GM19467 (cell line): Measurements from ENCODE around the gene DDX41.
"Not testable (repeated sequence)": the region's sequence is repeated elsewhere in the genome, so short reads cannot be mapped to it uniquely, and the experiment has no call there.

Source experiments
- ATAC-seq: cut with Tn5 transposase; IDR thresholded peaks from one replicate; pipeline ENCODE4 v1.9.1; 2021; ENCODE audit warnings: mild to moderate bottlenecking, moderate library complexity; ENCODE audit not compliant: unreplicated experiment

The DDX41 gene

GRCh38 chr5:177486256-177486655 is 30.5 kb downstream of the DDX41 start:
- ATAC-seq = no peak

DNA sequence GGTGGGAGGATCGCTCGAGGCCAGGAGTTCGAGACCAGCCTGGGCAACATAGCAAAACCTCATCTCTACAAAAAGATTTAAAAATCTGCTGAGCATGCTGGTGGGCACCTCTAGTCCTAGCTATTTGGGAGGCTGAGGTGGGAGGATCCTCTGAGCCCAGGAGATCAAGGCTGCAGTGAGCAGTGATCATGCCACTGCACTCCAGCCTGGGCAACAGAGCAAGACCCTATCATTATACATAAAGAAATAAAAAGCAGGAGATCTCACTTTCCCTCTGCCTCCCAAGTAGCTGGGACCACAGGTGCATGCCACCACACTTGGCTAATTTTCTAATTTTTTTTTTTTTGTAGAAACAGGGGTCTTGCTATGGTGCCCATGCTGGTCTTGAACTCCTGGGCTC is 31.0 kb downstream of the DDX41 start:
- ATAC-seq = not testable (repeated sequence)

GRCh38 chr5:177484902-177485549 is 31.7 kb downstream of the DDX41 start:
- no peak for ATAC-seq

DNA sequence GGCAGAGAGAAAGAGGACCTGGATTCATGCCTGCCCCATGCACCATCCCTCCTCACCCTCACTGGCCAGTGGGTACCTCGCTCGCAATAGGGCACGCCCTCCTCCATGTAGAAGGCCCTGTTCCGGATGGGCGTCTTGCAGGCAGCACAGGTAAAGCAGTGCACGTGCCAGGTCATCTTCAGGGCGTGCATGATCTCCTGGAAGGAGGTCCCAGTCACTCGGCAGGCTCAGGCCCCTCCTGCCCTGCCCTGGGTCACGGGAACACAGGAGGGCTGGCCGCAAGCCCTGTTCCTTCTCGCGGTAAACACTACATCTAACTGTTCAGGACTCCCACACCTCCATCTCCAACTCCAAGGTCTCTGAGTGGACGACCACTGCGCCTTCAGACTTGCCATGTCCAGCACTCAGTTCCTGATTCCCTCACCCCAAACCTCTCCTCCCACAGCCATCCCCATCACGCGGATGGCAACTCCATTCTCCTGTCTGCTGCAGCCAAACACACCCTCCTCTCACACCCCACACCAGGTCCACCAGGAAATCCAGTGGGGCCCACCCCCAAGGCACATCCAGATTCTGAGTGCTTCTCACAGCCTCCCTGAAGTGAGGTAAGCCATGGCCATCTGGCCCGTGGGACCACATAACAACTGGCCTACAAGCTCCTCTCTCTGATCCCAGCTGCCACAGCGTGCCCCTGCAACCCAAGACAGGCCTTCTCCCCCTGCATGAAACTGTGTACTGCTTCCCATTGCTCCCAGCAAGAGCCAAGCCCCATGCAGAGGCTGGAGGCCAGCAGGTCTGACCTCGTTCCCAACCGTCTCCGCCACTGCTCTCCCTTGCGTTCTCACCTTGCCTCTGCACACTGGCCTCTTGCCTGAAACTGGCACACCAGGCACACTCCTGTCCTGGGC is 32.5 kb downstream of the DDX41 start:
- ATAC-seq = no peak

DNA sequence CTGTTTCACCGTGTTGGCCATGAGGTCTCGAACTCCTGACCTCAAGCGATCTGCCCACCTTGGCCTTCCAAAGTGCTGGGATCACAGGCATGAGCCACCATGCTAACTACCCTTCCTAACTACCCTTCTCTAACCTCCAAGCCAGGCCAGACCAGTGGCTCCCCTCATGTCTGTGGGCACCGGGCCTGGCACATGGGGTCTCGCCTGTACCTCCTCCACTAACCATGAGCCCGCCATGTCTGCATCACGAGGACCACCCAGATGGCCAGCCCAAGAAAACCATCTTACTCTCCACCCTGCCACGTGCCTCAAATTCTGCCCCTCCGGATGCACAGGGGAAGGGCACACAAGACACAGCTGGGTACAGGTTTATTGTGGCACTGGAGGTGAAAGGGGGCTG is 33.7 kb downstream of the DDX41 start:
- ATAC-seq = no peak

DNA sequence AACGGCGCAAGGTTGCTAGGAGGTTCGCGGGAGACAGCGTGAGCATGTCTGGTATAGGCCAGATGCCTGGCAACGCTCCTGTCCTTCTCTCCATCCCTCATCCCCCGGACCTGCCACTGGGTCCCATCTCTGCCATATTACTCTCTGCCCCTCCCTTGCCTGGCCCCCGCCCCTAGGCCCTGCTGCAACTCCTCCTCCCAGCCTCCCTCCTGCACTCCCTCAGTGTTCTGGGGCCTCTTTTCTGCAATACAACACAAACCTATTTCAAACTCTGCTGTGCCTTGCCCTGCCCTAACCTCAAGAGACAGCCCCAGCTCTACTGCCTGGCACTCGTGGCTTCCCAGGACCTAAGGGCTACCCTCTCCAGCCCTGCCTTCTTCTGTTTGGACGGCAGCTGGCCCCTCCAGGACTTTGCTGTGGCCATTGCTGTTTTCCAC is 34.4 kb downstream of the DDX41 start:
- no peak for ATAC-seq

DNA sequence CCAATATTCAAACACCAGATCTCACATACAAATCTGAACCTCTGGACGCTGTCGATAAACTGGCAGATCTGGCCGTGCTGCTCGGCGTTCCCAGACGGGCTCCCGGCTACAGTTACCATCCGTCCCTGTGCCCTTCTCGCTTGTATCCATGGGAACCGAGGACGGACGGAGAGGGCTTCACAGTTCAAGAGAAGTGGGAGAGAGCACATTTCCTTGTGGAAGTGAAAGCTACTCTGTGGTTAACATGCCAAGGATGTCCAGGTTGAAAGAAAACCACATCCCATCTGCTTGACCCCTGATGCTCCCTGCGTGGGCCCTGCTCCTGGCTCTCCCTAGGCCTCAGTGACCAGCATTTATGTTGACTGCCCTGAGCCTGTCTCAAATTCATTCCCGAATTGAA is 37.0 kb downstream of the DDX41 start:
- ATAC-seq = no peak

- no peak for ATAC-seq
These were observed 37.8 kb downstream of the DDX41 start for GRCh38 chr5:177478711-177479646.

DNA sequence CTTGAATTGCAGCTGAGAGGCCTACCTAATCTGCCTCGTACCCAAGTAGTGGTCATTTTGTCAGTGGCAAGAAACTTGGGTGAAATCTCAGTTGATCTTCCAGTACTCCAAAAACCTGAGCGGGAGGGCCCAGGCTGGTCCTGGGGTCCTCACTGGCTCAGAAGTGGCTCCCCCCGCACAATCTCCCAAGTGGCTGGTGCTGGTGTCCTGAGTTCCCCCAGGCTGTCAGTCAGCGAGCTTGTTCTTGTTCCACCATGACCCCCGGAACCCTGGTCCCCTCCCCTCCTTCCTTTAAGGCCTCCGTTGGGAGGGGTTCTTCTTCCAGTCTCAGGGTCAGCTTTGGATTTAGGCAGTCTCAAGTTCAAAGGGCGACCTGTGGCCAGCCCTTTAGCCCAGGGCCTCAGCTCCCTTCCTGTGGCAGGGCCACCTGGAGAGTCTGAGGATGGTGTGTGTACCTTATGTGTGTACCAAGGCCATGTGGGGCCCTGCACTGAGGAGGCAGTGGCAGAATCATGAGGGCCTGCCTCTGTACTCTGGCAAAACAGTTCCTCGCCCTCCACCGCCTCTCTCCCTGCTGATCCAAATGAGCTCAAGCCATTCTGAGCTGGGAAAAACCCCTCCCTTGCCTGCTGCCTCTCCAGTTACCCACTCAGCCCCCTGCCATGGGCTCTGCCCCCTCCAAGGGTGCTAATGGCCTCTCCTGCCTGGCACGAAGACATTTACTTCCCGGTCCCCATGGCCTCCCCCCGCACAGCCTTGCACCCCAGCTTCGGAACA is 38.9 kb downstream of the DDX41 start:
- no peak for ATAC-seq

- no peak for ATAC-seq
These were observed 40.1 kb downstream of the DDX41 start for GRCh38 chr5:177476531-177477233.

GRCh38 chr5:177475563-177476427 is 41.0 kb downstream of the DDX41 start:
- no peak for ATAC-seq

DNA sequence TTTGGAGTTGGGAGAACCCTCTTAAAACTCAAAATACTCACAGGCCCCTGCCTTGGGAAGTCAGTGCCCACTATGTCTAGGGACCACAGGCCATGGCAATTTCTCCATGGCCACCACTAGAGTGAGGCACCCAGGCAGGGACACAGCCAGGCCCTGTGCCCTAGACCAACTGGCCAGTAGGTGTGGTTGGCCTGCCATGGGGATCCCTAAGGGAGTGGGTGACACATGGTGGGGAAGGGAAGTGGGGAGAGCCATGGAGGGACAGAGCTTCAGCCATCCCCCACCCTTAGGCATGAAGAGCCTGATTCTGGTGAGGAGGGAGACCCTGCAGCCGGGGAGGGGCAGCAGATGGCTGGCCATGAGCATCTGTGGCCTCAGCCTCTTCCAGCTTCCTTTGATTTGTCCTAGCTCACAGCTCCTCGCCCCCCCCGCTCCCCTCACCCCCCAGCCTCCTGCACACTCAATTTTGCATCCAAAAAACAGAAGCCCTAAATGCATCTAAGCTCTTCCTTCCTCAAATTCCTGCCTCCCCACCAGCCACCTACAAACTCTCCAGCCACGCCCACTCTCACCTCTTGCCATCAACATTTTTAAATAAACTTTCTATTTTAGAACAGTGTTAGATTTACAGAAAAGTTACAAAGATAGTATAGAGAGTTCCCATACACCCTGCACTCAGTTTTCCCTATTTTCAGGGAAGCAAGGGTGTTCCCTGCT is 41.8 kb downstream of the DDX41 start:
- no peak for ATAC-seq

DNA sequence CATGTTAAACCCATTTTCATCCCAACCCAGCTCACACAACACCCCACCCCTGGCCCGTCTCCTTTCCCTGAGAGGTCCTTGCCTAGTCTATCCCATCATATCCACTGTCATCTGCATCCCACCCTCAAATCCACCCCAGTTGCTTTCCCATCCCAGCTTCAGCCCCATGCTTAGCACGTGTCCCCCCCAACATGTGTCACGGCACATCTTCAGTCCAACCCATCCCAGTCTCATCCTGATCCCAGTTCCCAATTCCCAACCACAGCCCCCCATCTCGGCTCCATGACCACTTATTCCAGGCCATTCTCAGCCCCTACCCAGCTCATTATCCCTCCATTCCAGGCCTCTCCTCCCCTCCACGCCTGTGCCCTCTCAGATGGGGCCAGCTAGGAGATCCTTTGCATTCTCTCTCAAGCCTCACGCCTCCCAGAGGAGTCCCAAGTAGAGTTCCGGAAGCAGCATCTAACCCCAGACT is 42.7 kb downstream of the DDX41 start:
- ATAC-seq = no peak

DNA sequence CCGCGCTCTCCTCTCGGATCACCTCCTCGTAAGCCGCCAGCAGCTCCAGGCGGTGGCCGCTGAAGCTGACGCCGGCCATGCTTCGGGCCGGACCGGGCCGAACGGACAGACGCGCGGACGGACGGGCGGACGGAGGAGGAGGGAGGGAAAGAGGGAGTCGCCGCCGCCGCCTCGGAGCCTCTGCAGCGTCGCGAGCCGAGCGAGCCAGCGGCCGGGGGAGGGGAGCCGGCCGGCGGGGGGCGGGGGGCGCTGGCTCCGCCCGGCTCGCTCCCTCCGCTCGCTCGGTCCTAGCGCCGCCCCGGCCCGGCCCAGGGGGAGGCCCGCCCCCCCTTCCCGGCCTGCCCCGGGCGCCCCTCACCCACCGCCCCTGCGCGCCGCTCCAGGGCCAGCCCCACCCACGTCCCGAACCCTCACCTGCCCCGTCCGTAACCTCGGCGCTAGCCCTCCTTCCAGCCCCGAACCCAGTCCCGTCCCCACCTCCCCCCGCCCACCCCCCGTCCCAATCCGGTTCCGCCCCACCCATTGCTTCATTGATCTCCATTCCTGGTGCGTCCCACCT is 43.2 kb downstream of the DDX41 start, which contains the start of gene DBN1:
TSS of gene DBN1 (minus strand) at position 192 of the 559 bp plus-strand sequence. CDS start at position 79, 113 bp downstream.
- no peak for ATAC-seq

GRCh38 chr5:177472460-177473442 is 44.0 kb downstream of the DDX41 start:
- no peak for ATAC-seq

- ATAC-seq = no peak
These were observed 45.0 kb downstream of the DDX41 start for GRCh38 chr5:177471610-177472356.
